COLO829 (cell line): ENCODE results near the gene B3GAT1.

Source experiments
- DNase-seq: peaks from one replicate; pipeline ENCODE4 v3.0.0; 2012; ENCODE audit warnings: low spot score

The B3GAT1 gene

GRCh38 chr11:134441706-134442105 lies 29.7 kb upstream of the B3GAT1 start:
- no peak for DNase-seq

- DNase-seq = no peak
Measured at GRCh38 chr11:134441281-134441680, 29.2 kb upstream of the B3GAT1 start.

DNA sequence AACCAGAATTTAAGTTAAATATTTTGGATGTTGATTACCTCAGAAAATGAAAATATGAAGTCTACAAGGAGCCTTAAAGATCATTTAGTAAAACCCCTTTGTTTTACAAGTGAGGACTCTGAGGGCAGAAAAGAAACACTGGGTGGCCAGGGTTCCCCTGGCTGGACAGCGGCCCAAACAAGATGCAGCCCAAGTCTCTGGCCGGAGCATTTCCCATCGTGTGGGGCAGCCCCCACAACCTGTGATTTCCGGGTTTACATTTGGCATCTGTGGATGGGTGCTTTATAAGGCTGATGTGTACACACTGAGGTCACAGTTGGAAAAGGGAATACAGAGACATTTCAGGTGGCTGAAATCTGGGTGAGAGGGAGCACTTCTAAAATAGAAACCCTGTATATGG lies 28.8 kb upstream of the B3GAT1 start:
- DNase-seq = no peak

DNA sequence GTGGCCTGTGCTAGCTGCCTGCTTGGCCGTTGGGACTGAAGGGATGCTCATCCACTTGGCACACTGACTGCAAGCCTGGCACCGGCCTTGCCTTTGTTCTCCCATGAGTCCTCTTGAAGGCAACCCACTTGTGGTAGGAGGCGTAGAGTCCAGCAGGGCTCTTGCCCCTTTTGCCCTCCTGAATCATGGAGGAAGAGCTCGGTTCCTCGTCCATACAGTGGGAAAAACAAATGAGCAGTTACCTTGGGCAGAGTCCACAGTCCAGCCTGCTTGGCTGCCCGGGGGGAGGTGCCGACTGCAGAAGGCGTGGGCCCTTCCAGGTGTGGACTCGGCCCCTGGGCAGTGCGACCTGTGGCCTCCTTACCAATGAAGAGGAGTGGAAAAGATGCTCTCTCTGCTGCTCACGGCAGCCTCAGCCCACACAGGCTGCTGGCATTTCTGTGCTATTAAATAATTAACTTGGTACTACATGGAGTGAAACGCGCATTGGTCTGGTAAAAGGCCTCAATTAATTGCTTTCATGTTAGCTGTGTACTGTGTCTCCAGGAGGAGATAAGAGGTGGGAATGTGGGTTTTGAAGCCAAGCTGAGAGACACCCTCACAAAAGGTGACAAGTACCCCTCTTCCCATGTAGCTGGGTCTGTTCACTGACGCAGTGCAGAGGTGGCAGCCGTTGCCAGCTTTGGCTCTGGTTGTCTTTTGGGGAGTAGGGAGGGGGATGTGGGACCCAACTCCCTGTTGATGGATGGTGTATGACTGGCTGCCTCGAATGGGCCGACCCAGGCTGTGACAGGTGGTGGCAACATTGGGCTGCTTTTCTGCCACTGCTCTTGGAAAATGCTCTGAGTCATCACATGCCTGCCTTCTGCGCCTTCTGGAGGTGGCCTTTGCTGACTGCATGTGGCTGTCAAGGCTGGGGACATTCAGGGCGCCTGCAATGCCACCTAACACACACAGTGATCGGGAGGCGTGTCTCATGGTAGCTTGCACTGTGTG lies 26.8 kb upstream of the B3GAT1 start:
- DNase-seq = no peak

- no peak for DNase-seq
Measured at GRCh38 chr11:134437821-134438220, 25.8 kb upstream of the B3GAT1 start.

DNA sequence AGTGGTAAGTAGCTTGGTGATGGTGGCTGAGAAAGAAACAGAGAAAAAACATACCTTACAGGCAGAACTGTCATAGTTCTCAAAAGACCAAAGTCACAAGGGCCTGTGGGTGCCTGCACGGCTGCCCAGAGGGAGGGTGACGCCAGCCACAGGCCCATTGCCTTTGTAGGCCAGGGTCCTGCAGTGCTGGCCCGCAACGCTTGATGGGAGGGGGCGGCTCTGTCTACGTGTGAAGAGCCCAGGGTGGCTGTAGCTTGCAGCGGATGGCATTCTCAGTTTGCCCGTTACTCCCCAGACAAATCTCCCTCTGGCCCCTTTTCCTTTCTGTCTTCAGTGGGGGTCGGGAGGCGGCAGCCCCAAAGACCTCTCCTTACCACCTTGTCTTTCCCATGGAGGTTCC lies 24.7 kb upstream of the B3GAT1 start:
- no peak for DNase-seq

GRCh38 chr11:134433806-134434205 lies 21.8 kb upstream of the B3GAT1 start:
- no peak for DNase-seq

DNA sequence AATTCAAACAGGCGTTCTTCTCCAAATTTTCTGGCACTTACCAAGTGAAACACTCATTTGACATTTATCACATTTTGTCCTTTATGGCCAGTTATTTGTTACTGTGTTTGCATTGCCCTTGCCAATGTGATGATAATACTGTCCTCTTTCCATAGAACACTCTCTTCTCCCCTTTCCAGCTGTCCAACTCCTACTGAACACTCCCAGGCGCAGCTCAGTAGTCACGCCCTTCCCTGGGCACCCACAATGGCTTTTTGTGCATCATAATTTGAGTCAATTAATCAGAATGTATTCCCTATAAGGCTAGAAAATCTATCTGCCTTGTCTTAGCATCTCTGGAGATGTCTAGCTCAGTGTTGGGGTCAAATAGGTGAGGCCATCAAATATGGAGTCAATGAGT lies 21.2 kb upstream of the B3GAT1 start:
- DNase-seq = no peak

- DNase-seq = no peak
Measured at GRCh38 chr11:134432776-134433175, 20.7 kb upstream of the B3GAT1 start.

DNA sequence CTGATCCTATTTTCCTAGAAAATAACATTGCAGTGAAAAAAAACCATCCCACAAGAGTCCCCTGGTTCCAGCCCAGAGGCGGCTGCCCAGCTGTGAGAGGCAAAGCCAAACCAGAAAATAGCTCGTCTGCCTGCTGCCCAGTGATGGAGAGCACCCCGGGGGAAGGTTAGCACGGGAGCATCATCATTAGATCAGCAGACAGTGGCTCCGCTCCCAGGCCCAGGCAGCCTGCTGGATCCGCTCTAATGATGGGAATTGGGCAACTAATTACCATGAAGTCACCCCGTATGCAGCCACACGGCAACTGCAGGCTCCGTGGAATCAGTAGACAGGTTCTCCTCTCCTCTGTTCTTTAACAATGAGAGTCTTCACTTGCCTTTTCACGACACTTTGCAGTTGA lies 17.1 kb upstream of the B3GAT1 start:
- no peak for DNase-seq

DNA sequence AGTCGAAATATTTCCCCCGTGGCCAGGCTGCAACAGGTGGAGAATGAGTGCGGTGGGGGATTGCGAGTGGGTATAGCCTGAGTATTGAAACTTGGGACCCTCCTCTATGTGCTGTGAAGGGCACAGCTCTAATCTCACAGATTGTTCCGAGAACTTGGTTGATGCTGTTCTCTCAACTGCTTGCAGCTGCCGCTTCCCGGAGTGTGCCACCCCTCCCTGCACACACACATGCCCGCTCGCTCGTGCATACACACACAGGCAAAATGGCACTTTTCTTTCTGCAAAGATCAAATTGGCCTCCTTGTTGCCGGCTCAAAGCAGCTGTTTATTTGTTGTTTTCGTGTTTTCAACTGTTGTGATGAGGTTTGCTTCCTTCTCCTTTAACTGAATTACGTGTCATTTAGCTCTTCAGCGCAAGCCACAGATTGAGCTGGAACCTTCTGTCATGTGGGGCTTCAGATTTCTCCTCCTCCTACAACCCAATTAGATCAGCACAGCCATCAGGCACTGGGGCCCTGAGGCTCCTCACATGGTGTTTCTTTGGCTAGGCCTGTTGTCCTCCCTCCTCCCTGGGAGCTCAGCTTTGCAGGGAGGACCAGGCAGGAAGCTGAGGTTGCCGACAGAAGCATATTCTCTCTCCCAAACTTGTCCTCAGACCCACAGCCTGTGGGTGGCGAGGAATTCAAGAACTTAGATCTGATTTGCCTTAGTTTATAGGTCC lies 13.9 kb upstream of the B3GAT1 start:
- DNase-seq = no peak

GRCh38 chr11:134425413-134425812 lies 13.4 kb upstream of the B3GAT1 start:
- no peak for DNase-seq

DNA sequence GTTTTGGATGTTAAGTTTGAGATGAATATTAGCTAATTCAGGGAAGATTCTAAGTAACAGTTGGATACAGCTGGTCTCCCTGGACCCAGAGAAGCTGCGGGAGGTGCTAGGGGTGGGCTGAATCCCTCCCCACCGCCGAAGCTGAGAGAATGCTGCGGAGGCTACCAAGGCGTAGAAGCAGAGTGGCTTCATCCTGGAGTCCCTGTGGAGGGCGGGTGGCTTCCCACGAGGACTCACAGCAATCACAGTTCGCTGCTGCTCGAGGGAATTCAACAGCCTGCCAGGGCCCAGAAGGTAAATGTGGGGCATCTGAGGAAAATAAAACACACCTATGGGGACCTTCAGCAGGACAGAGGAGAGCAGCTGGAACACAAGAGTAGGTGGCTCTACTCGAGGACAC lies 11.1 kb upstream of the B3GAT1 start:
- DNase-seq = no peak

GRCh38 chr11:134417871-134418840 lies 6.1 kb upstream of the B3GAT1 start:
- peak; percentile 26 for DNase-seq

GRCh38 chr11:134416726-134417125 lies 4.7 kb upstream of the B3GAT1 start:
- no peak for DNase-seq

GRCh38 chr11:134414766-134415765 lies 3.0 kb upstream of the B3GAT1 start:
- no peak for DNase-seq

DNA sequence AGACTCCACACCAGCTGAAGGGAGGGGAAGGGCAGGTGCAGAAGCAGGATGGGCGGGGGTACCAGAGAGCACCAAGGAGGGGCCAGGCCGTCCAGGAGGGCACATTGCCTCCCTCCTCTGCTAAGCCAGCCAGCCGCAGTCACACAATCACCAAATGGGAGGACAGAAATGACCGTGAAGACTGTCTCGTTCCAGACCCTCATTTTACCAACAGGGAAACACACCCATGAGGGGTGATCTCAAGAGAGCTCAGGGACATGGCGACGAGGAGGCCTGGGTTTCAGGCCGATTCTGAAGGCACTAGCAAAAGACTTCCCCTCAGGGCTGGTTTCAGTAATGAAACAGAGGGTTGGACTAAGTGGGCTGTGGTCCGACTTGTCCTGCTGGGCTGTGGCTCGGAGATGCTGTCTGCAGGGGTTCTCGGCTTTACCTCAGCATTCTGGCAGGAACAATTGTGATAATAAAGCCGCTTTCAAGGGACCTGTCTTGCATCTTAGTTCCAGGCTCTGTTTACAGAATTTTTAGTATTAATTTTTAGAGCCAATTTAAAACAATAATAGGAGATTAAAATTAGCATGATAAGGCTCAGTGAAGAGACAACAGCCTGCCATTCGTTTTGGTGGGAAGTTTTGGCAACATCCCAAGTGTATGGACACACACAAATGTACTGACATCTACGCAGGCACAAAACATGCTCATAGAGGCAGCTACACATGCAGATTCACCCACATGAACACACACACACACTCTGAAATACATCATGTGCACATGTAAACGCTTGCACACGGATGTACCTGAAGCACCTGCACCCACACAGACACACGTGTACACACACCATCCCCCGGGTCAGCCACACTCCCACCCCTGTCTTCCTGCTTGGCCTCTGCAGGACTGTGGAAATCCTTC lies 2.0 kb upstream of the B3GAT1 start:
- DNase-seq = no peak

DNA sequence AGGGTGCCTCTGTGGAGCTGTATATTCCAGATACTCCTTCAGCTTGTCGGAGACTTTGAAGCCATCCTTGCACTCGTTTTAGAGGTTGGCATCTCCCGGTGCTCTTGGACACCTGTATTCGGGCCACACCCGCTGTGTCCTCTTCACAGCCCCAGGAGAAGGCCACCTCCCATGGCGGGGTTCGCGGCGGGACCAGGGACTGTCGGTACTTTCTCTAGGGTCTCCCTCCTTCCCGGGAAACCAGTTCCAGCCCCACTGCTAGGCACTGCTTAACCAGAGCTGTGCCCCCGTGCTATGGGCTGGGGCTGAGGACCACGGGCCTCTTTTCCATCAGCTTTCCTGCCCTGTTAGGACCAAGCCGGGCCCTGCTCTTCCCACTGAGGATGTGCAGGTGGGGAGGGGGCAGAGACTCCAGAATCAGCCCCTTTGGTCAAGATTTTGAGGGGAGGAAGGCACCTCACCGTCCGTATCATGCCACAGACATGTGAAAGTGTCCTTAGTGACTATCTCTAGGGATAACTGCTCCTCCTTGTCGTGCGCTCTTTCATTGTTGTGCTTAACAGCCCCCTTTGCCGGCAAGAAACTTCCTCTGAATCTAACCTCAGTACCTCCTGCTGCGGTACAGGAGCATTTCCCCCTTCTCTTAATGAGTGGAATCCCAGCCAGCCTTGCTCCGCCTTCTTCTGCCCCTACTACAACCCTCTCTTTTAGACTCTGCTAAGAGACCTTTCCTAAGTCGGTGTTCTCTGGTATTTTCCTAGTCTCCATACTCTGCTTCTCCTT lies 1.2 kb upstream of the B3GAT1 start:
- no peak for DNase-seq

DNA sequence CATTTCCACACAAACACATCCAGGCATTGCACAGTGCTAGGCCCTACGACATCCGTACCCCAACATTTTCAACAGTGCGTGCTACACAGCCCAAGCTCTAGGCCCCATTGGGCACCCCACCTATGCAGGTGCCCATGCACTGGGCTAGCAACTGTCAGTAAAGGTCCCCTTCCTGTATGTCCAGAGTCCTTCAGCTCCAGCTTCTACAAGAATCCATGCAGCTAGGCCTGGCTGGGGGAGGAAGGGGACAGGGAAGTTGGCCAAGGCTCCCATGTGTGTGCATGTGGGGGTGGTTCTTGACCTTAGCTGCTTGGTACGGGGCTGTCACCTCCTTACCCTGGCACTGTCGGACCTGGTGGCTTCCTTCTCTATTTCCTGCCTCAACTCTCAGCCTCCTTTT lies 1.3 kb downstream of the B3GAT1 start:
- no peak for DNase-seq
